Left hindlimb (tissue), 1 donor: ENCODE data around the gene PRPF38B.

Experiments used
- DNase-seq: peaks from one replicate; pipeline ENCODE4 v3.0.0-alpha.2; 2018

PRPF38B gene

GRCh38 chr1:108718927-108719655 is 27.0 kb downstream of the PRPF38B start:
- no peak for DNase-seq

GRCh38 chr1:108719656-108720435 is 27.7 kb downstream of the PRPF38B start:
- no peak for DNase-seq

GRCh38 chr1:108722292-108722691 is 30.2 kb downstream of the PRPF38B start:
- no peak for DNase-seq

- DNase-seq, result no peak
Observed at GRCh38 chr1:108725906-108726305, 33.8 kb downstream of the PRPF38B start.

- DNase-seq, result no peak
Observed at GRCh38 chr1:108728327-108728923, 36.3 kb downstream of the PRPF38B start.

GRCh38 chr1:108729481-108729880 is 37.4 kb downstream of the PRPF38B start:
- DNase-seq, result no peak

GRCh38 chr1:108732398-108732797 is 40.3 kb downstream of the PRPF38B start:
- no peak for DNase-seq

GRCh38 chr1:108734171-108734865 is 42.2 kb downstream of the PRPF38B start:
- no peak for DNase-seq

- DNase-seq, result no peak
Observed at GRCh38 chr1:108742253-108742652, 50.1 kb downstream of the PRPF38B start.

- DNase-seq, result no peak
Observed at GRCh38 chr1:108745980-108746381, 53.9 kb downstream of the PRPF38B start.

- DNase-seq, result peak; percentile 99
Observed at GRCh38 chr1:108746382-108747170, 54.5 kb downstream of the PRPF38B start, which contains the start of gene STXBP3. Gene STXBP3 (plus strand): TSS chr1:108746674. CDS start chr1:108746738, 64 bp downstream.

- peak; percentile 87 for DNase-seq
Observed at GRCh38 chr1:108747171-108747850, 55.2 kb downstream of the PRPF38B start.

- DNase-seq, result no peak
Observed at GRCh38 chr1:108747898-108748297, 55.8 kb downstream of the PRPF38B start.

GRCh38 chr1:108749081-108749480 is 57.0 kb downstream of the PRPF38B start:
- no peak for DNase-seq

GRCh38 chr1:108750476-108751181 is 58.5 kb downstream of the PRPF38B start:
- DNase-seq, result no peak
